Head of caudate nucleus (tissue), 42 donors: ENCODE results near the gene DCP2.
"Not testable (repeated sequence)": the region's sequence is repeated elsewhere in the genome, so short reads cannot be mapped to it uniquely, and the experiment has no call there.

Experiments used
- DNase-seq, 42 donors: peaks; one replicate each; pipeline versions ENCODE4 v3.0.0 to v3.0.0-alpha.2; 2020 to 2021; ENCODE audit warnings: mixed read lengths in 7 of 42
- intact Hi-C: fragments of 100-400 bp; cut with DNase I; formaldehyde crosslinking; loops from one replicate; pipeline ENCODE4 v1.15.0; 2022

DCP2 gene

DNA sequence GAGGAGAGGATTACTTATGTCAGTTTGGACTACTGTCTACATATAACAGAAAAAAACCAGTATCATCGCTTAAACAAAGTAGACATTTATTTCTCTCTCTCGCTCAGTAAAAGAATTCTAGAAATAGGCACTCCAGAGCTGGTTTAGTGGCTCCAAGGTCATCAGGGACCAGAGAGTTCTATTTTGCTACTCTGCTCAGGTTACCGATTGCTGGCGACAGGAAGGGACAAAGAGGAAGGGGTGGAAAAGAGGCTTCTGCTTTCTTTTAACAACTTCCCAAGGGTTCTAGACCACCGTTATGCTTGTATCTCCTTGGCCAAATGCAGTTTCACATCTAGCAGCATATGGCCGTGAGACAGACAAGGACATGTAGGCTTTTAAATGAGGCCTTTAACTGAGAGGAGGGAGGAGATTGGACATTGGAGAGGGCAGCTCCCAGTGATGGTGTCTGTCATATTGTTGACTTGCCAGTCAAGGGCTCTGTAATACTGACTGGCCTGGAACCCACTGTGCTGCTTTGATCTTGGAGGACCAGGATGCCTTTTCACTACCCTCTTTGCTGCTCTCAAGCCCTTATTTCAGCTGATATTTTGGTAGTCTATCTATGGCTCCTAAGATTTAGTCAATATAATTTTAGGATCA, 15.6 kb upstream of the DCP2 start:
- DNase-seq, result no peak
- intact Hi-C loops, result no loop called here

DNA sequence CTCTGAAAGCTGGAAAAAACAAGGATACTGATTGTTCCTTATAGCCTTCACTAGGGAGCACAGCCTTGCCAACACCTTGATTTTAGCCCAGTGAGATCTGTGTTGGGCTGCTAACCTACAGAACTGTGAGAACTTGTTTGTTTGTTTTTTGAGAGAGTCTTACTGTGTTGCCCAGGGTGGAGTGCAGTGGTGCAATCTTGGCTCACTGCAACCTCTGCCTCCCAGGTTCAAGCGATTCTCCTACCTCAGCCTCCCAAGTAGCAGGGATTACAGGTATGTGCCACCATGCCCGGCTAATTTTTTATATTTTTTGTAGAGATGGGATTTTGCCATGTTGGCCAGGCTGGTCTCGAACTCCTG, 13.2 kb upstream of the DCP2 start:
- DNase-seq, intact Hi-C loops: not testable (repeated sequence)

DNA sequence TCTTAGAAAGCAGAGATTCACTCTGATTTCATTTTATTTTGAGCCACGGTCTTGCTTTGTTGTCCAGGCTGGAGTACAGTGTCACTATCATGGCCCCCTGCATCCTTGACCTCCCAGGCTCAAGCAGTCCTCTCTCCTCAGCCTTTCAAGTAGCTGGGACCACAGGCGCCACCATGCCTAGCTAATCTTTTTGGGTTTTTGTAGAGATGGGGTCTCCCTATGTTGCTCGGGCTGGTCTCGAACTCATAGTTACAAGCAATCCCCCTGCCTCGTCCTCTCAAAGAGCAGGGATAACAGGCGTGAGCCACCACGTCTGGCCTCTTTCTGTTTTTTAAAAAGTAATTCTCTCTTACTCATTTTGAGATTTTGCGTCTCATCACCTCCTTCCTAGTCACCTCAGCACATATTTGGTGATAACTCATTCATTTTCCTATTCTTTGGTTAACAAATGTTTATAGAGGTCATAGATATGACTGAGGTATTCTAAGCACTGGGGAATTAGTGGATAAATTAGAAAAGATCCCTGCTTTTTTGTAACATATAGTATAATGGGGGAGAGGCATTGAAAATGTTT, 10.8 kb upstream of the DCP2 start:
- intact Hi-C loops, result no loop called here
- no peak for DNase-seq

DNA sequence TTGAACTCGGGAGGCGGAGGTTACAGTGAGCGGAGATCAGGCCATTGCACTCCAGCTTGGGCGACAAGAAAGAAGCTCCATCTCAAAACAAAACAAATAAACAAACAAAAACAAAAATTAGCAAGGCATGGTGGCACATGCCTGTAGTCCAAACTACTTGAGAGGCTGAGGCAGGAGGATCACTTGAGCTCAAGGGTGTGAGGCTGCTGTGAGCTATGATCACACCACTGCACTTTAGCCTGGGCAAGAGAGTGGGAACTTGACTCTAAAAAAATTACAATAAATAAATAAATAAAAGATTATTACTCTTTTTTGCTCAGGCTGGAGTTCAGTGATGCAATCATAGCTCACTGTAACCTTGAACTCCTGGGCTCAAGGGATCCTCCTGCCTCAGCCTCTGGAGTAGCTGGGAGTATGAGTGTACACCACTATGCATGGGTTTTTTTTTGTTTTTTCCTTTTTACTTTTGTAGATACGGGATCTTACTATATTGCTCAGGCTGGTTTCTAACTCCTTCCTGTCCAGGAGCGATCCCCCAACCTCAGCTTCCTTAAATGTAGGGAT, 9.0 kb upstream of the DCP2 start:
- intact Hi-C loops, result no loop called here
- no peak for DNase-seq

DNA sequence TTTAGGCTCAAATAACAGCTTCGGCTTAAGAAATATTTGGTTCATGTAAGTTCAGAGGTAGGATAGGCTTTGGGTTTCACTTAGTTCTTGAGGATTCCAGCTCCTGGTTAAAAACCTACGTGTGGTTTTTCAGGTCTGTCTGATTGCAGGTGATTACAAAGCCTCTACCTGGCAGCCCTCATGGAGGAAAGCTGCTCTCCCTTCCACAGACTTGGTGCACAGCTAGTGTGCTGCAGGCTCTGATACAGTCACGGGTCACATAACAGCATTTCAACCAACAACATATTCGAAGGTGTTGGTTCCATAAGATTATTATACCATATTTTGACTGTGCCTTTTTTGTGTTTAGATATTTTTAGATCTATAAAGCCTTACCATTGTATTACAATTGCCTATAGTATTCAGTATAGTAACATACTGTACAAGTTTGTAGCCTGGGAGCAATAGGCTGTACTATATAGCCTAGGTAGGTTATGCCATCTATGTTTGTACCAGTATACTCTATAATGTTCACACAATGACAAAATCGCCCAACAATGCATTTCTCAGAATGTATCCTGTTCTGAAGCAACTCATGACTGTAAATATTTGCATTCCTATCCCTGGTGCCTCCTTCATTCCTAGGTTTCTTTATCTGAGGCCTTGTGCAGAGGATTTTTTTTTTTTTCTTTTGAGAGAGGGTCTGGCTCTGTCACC, 8.0 kb upstream of the DCP2 start:
- no peak for DNase-seq
- intact Hi-C loops, result no loop called here

DNA sequence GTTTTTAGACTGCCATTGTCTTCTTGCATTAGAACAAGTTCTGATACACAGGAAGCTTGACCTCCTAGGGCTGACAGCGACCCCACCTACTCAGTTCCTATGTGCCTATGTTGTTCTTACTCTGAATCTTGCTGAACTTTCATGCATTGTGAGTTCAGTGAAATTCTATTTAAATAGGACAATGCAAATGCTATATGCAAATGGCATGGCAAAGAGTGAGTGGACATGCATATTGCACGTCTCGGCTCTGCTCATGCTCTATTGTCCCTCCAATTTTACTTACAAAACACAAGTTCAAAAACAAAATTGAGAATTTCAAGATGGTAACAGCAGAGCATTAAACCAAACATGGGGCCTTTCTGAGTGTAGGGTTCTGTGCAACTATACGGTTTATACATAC, 5.3 kb upstream of the DCP2 start:
- intact Hi-C loops, result no loop called here

DNA sequence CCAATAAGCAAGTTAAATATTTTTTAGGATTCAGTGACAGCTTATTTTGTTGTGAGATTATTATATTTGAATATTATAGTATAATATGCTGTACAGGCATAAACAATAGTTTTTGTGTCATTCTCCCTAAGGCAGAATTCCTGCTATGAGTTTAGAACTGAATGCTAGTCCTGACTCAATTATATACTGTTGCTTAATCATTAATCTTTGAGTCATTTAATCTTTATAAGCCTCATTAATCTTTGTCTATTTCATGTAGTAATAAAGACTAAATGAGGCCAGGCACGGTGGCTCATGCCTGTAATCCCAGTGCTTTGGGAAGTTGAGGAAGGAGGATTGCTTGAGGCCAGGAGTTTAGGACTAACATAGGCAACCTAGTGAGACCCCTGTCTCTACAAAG, 3.6 kb upstream of the DCP2 start:
- DNase-seq, result no peak
- intact Hi-C loops, result no loop called here

More for the DNA sequence above, 5.3 kb upstream of the DCP2 start:
- DNase-seq, result no peak

DNA sequence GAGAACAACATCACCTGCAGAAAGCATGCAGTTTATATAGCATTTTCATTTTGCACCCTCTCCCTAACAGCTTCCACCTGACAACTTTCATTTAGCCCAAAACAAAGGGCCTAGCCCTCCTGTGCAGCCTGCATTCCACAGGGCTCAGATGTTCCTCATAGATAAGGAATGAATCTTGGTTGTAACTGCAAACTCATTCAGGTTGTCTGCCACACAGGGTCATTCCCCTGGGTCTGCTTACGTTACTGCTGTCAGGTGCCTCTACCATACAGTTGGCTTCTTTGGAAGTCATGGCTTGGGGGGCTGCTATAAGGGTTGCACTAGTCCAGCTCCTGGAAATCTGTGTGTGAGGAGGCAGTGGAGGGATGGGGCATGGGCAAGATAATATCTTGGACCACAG, 2.7 kb upstream of the DCP2 start:
- intact Hi-C loops, result no loop called here
- DNase-seq, result no peak

DNA sequence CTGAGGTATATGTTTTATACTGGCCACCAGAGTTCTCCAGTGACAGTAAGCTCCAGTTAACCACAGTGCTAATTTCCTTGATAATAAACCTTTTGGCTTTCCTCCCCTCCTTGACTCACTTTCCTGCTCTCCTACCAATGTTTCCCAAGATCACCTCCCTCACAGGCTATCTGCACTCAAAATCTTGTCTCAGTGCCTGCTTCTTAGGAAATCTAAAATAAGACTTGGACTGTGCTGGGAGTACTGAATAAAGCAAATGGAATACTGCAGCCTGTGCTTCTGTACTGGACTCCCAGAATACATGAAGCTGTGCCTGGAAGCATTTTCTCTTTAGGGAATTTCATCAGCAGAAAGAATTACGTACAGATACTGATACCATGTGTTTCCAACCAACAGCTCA, 1.7 kb upstream of the DCP2 start:
- intact Hi-C loops, result loop anchor here (5.0 kb wide), 2 partner anchors 53 to 537 kb away; partner anchors contain the start of genes REEP5 and YTHDC2

DNA sequence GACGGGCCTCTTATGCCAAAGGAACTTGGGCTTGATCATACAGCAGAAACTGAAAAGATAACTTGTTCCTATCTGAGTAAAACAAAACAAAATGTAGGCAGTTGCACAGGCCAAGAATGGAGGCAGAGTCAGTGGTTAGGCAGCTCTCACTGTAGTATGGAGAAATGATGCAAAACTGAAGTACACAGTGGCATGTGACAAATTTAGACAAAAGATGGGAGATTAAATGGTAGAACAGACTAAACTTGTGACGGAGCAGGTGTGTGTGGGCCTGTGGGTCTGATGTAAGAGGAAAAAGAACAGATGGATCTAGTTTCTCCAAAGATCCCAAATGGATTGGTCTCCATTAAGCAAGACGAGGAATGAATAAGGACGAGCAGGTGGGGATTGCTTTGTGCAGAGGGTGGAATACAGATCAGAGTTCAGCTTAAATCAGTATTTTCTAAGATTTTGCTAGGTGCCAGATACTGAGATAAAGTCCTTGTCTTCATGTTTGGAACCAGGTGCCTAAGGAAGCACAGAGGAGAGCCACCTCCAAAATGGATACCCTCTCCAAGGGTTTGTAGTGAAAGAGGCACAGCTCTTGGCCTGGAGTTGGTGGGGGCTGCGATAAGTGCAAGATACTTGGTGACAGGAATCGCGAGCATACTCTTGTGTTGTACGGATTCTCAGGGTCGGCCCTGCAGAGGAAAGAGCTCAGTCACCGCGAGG, 722 bp upstream of the DCP2 start:
- peak in 1 of 42 donors; percentile 6 for DNase-seq
- intact Hi-C loops, result loop anchor here (5.0 kb wide), 2 partner anchors 54 to 536 kb away; partner anchors contain the start of genes REEP5 and YTHDC2

More for the DNA sequence above, 1.7 kb upstream of the DCP2 start:
- no peak for DNase-seq

DNA sequence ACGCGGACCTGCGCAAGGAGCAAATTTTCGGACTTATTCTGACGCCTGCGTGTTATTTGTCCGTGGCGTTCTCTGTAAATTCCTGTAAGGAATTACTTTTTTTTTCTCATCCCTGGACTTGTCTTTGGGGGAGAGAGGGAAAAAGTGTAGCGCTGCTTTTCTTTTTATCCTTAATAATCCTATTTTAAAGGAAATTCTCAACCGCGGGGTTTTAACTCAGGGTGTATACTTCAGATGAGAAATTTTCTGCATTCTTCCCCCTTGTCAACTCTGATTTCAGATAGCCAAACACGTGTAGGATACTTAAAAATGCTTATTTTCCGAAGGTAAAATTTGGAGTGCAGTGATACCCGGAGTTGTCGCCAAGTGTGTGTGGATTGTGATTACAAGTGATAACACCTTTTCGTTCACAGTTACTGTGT, 853 bp downstream of the DCP2 start:
- intact Hi-C loops, result loop anchor here (5.0 kb wide), 2 partner anchors 55 to 535 kb away; partner anchors contain the start of genes REEP5 and YTHDC2

DNA sequence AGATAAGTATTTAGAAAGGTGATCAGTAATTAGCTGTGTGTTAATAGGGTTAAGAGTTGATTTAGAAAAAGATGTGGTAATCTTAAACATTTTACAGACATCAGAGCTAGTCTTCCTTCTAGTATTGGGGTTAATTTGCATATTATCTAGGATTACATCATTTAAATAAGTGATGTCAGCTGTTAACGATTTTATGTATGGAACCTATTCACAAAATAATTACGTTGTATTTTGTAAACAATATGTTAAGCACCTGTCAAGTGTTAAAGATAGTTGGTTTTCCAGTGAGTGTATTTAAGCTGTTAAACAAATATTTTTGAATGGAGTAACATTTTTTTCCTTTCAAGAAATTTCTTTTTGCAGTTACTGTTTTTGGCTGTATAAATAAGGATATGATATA, 2.2 kb downstream of the DCP2 start:
- no peak for DNase-seq
- intact Hi-C loops, result loop anchor here (5.0 kb wide), 2 partner anchors 57 to 533 kb away; partner anchors contain the start of genes REEP5 and YTHDC2

More for the DNA sequence above, 853 bp downstream of the DCP2 start:
- DNase-seq, result no peak

DNA sequence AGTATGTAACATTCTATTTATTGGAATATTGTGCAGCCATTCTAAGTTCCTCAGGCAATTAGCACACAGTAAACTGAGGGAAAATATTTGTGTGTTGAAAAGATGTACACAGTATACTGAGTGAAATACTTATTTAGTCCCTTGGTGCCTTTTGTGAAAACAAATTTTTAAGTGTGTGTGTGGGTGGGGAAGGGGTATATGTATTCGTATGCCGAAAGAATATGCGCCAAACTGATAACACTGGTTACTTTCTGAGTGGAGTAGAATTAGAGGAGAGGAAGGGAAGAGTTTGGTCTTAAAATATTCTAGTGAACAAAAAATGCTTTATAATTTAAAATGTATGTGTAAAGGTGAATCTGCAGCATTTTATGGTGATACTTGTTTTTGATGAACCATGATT, 3.1 kb downstream of the DCP2 start:
- intact Hi-C loops, result loop anchor here (5.0 kb wide), 2 partner anchors 57 to 533 kb away; partner anchors contain the start of genes REEP5 and YTHDC2
- no peak for DNase-seq

DNA sequence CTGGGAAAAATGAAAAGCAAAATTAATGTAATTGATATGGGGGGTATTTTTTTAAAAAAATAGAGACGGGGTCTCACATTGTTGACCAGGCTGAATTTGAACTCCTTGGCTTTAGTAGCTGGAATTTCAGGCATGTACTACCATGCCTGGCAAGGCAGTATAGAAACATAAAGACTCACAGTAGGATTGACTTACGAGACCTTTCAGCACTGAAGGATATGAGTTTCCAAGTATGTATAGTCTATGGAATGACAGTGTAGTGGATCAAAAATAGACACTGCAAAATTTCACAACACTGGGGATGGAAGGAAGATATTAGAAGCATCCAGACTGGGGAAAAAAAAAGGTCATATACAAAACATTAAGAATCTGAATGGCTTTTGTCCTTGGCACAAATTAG, 6.8 kb downstream of the DCP2 start:
- intact Hi-C loops, result no loop called here
- no peak for DNase-seq

DNA sequence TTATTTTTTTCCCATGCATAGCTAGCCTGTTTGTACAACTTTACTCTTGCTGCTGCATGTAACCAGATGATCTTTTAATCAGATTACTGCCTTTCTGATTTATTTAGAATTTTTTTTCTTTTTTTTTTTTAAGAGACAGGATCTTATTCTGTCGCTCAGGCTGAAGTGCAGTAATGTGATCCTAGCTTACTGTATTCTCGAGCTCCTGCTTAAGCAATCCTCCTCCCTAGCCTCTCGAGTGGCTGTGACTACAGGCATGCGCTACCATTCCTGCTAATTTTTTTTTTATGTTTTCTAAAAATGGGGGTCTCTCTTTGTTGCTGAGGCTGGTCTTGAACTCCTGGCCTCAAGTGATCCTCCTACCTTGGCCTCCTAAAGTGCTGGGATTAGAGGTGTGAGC, 9.6 kb downstream of the DCP2 start:
- intact Hi-C loops, result no loop called here
- DNase-seq, result no peak

DNA sequence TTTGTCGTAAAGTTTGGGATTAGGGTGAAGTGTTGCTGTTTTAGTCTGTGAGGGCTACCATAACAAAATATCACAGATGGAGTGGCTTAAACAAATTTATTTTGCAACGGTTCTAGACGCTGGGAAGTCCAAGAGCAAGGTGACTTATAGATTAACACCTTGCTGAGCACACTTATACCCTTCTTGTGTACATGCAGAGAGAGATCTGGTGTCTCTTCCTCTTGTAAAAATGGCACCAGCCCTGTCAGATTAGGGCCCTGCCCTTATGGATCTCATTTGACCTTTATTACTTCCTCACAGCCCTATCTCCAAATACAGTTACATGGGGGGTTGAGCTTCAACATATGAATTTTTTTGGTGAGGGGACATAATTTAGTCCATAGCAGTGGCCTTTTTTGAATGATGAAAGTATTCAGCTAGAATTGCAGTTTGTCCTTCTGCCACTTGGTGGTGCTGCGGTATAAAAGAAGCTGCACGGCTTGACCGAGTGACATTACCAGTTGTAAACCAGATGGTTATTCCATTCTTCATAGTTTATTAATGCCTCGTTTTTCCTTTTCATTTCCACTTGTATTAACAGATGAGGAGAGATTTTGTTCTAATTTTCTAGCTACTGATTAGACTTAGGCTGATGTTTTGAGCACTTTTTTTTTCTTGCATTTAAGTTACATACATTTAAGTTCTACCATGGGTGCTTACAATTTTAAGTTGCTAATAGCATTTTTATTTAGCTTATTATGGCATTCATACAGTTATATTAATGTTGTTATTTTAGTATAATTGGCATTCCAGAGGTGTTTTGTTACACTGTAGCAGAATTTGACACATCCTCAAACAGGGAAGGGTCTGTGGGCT, 19.4 kb downstream of the DCP2 start:
- intact Hi-C loops, result loop anchor here (2.0 kb wide), 1 partner anchor 611 kb away; no protein-coding TSS in a partner anchor

DNA sequence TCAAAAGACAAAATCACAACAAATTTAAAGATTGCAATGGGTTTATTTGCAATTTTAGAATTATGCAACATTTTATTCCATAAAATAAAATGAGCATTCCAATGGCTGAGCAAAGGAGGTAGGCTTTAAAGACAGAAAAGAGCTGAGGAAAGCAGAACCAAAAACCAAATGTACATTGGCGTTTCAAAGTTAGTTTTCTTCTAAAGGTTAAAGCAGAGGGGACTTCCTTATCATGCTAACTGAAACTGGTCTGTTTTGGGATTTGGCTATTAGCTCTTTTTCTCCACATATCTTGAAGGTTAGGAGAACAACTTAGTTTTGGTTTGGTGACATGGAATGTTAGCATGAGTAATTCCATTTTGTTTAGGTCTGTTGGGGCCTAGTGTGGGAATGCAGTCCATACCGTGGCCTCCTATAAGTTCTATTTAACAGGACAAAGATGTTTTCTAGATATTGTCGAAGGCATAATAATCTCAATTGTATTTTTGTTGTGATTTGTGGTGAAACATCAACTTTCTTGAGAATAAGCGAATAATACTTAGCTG, 20.3 kb downstream of the DCP2 start:
- intact Hi-C loops, result loop anchor here (2.0 kb wide), 1 partner anchor 610 kb away; no protein-coding TSS in a partner anchor
- no peak for DNase-seq

More for the DNA sequence above, 19.4 kb downstream of the DCP2 start:
- peak; percentile 44 to 92 (median 80) for DNase-seq

DNA sequence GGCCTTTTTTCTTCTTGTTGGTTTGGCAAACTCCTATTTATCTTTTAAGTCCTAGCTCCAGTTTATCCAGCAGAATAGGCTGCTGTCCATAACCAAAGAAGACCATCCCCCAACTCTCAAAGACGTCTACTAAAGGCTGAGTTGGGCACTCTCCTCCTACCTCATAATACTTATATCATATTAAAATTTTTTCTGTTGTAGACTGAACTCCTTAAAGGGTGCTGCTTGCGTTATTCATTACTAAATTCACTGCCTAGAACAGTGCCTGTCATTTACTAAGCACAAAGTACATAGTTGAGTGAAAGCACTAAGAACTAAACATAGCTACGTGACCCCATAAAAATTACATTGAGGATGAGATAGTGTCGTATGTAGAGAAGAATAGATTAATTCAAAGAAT, 21.7 kb downstream of the DCP2 start:
- intact Hi-C loops, result no loop called here
- DNase-seq, result no peak
